ENCODE data around the gene UBE2E3. TPM values are rescaled to one million over a fixed set of nuclear protein-coding genes. Genes with fewer than 3 reads are reported as not detected.

Gene UBE2E3
- total and polyA plus RNA-seq, 4 donors: 21.3 to 51.5 (median 32.0) TPM

DNA sequence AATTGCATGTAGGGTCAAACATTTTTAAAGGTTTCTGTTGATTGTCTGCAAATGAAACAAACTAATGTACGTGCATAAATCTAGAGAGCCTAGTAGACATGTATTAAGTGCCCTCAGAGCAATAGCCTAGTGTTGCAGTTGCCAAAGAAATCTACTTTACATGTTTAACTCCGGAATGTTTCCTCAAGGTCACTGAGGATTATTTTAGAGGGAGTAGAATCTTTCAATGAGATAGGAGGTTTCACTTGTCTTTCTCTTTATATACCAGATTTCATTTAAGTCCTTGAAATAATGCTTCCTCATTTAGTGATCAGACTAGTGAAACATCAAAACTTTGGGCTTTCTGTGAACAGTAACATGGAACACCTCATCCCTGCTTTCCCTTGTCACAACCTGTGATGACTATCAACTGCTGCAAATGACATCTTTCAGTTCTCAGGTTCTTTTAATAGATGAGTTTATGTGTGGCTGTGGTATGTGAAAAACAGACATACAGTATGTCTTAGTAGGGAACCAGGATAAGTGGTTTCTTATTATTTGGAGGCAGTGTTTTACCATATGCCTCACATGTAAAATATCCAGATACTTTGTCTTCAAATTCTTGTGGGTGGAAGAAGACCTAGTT lies 5.5 kb downstream of the UBE2E3 start:
- Histone ChIP-seq H3K27ac (ENCODE audit: low read depth in 1 of 2, low read length in 2 of 2) (no peak overlapping the region), H3K9ac (ENCODE audit: low read depth in 1 of 2, low read length in 2 of 2) (no peak overlapping the region), H3K27me3 (ENCODE audit: control insufficient read depth in 4 of 4, insufficient read depth in 4 of 4, low read length in 3 of 4) (no peaks in the 10 kb centered on the region), H3K4me1 (ENCODE audit: control insufficient read depth in 4 of 4, insufficient read depth in 4 of 4, low read length in 3 of 4) (peaks cover 0 to 38% (median 20%) of the 10 kb centered on the region in 4 donors), H3K4me3 (ENCODE audit: low read depth in 1 of 3, low read length in 3 of 3) (no peak overlapping the region), H3K36me3 (ENCODE audit: control insufficient read depth in 4 of 4, insufficient read depth in 3 of 4, low read depth in 1 of 4, low read length in 3 of 4) (peaks cover 0 to 2% (median 0%) of the 10 kb centered on the region in 4 donors), H3K9me3 (ENCODE audit: control insufficient read depth in 4 of 4, low read length in 3 of 4) (no peaks in the 10 kb centered on the region)
- DNase-seq (ENCODE audit: low spot score): no peak
- 56% methylated on average over 2 of the region's 2 CpGs for WGBS
- no peak for TF ChIP-seq GABPA (IDR thresholded peaks at IDR 0.05 in 1 of 2, conservative IDR thresholded peaks at IDR 0.05 in 1 of 2)
- no peak for TF ChIP-seq EGR1 (IDR thresholded peaks at IDR 0.05; ENCODE audit: low read depth in 2 of 2)
- no peak for TF ChIP-seq TAF1 (conservative IDR thresholded peaks at IDR 0.05)
- TF ChIP-seq, protein P1, sequence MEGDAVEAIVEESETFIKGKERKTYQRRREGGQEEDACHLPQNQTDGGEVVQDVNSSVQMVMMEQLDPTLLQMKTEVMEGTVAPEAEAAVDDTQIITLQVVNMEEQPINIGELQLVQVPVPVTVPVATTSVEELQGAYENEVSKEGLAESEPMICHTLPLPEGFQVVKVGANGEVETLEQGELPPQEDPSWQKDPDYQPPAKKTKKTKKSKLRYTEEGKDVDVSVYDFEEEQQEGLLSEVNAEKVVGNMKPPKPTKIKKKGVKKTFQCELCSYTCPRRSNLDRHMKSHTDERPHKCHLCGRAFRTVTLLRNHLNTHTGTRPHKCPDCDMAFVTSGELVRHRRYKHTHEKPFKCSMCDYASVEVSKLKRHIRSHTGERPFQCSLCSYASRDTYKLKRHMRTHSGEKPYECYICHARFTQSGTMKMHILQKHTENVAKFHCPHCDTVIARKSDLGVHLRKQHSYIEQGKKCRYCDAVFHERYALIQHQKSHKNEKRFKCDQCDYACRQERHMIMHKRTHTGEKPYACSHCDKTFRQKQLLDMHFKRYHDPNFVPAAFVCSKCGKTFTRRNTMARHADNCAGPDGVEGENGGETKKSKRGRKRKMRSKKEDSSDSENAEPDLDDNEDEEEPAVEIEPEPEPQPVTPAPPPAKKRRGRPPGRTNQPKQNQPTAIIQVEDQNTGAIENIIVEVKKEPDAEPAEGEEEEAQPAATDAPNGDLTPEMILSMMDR (IDR thresholded peaks at IDR 0.05; ENCODE audit: low read depth, low read length, missing input control): no peak
- TF ChIP-seq FOXA1 (IDR thresholded peaks at IDR 0.05): no peak
- no peak for TF ChIP-seq RAD21 (IDR thresholded peaks at IDR 0.05)
- TF ChIP-seq HNF4A (conservative IDR thresholded peaks at IDR 0.05): no peak
- no peak for TF ChIP-seq YY1 (IDR thresholded peaks at IDR 0.05)
- TF ChIP-seq SP1 (IDR thresholded peaks at IDR 0.05): no peak
- TF ChIP-seq, protein P2, sequence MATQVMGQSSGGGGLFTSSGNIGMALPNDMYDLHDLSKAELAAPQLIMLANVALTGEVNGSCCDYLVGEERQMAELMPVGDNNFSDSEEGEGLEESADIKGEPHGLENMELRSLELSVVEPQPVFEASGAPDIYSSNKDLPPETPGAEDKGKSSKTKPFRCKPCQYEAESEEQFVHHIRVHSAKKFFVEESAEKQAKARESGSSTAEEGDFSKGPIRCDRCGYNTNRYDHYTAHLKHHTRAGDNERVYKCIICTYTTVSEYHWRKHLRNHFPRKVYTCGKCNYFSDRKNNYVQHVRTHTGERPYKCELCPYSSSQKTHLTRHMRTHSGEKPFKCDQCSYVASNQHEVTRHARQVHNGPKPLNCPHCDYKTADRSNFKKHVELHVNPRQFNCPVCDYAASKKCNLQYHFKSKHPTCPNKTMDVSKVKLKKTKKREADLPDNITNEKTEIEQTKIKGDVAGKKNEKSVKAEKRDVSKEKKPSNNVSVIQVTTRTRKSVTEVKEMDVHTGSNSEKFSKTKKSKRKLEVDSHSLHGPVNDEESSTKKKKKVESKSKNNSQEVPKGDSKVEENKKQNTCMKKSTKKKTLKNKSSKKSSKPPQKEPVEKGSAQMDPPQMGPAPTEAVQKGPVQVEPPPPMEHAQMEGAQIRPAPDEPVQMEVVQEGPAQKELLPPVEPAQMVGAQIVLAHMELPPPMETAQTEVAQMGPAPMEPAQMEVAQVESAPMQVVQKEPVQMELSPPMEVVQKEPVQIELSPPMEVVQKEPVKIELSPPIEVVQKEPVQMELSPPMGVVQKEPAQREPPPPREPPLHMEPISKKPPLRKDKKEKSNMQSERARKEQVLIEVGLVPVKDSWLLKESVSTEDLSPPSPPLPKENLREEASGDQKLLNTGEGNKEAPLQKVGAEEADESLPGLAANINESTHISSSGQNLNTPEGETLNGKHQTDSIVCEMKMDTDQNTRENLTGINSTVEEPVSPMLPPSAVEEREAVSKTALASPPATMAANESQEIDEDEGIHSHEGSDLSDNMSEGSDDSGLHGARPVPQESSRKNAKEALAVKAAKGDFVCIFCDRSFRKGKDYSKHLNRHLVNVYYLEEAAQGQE (IDR thresholded peaks at IDR 0.05): no peak
- no peak for TF ChIP-seq HNF4G (IDR thresholded peaks at IDR 0.05)
- TF ChIP-seq, protein P3, sequence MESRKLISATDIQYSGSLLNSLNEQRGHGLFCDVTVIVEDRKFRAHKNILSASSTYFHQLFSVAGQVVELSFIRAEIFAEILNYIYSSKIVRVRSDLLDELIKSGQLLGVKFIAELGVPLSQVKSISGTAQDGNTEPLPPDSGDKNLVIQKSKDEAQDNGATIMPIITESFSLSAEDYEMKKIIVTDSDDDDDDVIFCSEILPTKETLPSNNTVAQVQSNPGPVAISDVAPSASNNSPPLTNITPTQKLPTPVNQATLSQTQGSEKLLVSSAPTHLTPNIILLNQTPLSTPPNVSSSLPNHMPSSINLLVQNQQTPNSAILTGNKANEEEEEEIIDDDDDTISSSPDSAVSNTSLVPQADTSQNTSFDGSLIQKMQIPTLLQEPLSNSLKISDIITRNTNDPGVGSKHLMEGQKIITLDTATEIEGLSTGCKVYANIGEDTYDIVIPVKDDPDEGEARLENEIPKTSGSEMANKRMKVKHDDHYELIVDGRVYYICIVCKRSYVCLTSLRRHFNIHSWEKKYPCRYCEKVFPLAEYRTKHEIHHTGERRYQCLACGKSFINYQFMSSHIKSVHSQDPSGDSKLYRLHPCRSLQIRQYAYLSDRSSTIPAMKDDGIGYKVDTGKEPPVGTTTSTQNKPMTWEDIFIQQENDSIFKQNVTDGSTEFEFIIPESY (IDR thresholded peaks at IDR 0.05): no peak
- TF ChIP-seq, protein P4, sequence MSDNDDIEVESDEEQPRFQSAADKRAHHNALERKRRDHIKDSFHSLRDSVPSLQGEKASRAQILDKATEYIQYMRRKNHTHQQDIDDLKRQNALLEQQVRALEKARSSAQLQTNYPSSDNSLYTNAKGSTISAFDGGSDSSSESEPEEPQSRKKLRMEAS (IDR thresholded peaks at IDR 0.05): no peak
- TF ChIP-seq FOXA2 (IDR thresholded peaks at IDR 0.05): no peak
- TF ChIP-seq, protein P5, sequence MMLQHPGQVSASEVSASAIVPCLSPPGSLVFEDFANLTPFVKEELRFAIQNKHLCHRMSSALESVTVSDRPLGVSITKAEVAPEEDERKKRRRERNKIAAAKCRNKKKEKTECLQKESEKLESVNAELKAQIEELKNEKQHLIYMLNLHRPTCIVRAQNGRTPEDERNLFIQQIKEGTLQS (IDR thresholded peaks at IDR 0.05): no peak
- TF ChIP-seq JUND (IDR thresholded peaks at IDR 0.05): no peak
- TF ChIP-seq NR2F2 (IDR thresholded peaks at IDR 0.05): no peak
- TF ChIP-seq RXRA (IDR thresholded peaks at IDR 0.05): no peak

All from liver (tissue), 9 donors.